Sigmoid colon (tissue), 7 donors: ENCODE data around the gene HTT. TPM values are rescaled to one million over a fixed set of nuclear protein-coding genes. Genes with fewer than 3 reads are reported as not detected.

Experiments
- DNase-seq: peaks from one replicate; pipeline ENCODE4 v3.0.0-alpha.2; 2019
- H3K27ac ChIP-seq, 4 donors: fragments of 200-600 bp; sonication (generic); one replicate each; pipeline ENCODE4 v1.5.1; 2016 to 2019; ENCODE audit warnings: mild to moderate bottlenecking in 1 of 4
- H3K27me3 ChIP-seq, 3 donors: fragments of 200-600 bp; sonication (generic); one replicate each; pipeline ENCODE4 v1.5.1; 2019; ENCODE audit warnings: mild to moderate bottlenecking in 1 of 3
- H3K36me3 ChIP-seq, 4 donors: fragments of 200-600 bp; sonication (generic); one replicate each; pipeline ENCODE4 v1.5.1; 2016 to 2019
- H3K4me1 ChIP-seq, 4 donors: fragments of 200-600 bp; sonication (generic); one replicate each; pipeline ENCODE4 v1.5.1; 2017 to 2019
- H3K4me3 ChIP-seq, 4 donors: fragments of 200-600 bp; sonication (generic); one replicate each; pipeline ENCODE4 v1.5.1; 2017 to 2019; ENCODE audit warnings: mild to moderate bottlenecking in 2 of 4, moderate library complexity in 1 of 4
- H3K9me3 ChIP-seq, 4 donors: fragments of 200-600 bp in 3 of 4; sonication (generic) in 3 of 4; one replicate each; pipeline versions ENCODE4 v1.5.1 to v1.6.1; 2013 to 2019
- CTCF ChIP-seq, 4 experiments: fragments of 450-650 bp in 3 of 4; fragments of 200-600 bp in 1 of 4; IDR thresholded peaks; one replicate each; pipeline ENCODE4 v1.5.1; 2016 to 2019; ENCODE audit warnings: antibody characterized with exemption in 4 of 4, mild to moderate bottlenecking in 3 of 4, moderate library complexity in 2 of 4
- EP300 ChIP-seq, 4 donors: sonication (generic); formaldehyde crosslinking; IDR thresholded peaks; one replicate each; pipeline ENCODE4 v1.6.1; 2017; ENCODE audit warnings: antibody characterized with exemption in 4 of 4
- POLR2A ChIP-seq, 2 donors: fragments of 450-650 bp; IDR thresholded peaks; one replicate each; pipeline ENCODE4 v1.6.1; 2016; ENCODE audit warnings: antibody characterized with exemption in 2 of 2, mild to moderate bottlenecking in 2 of 2, moderate library complexity in 2 of 2
- POLR2AphosphoS5 ChIP-seq, 4 donors: sonication (generic); formaldehyde crosslinking; IDR thresholded peaks; one replicate each; pipeline ENCODE4 v1.6.1; 2017; ENCODE audit warnings: antibody characterized with exemption in 4 of 4
- WGBS, 2 donors: extraction: QIAGEN DNeasy Blood & Tissue Kit; methylation state at CpG; one replicate each; pipeline ENCODE4 v1.1.7; 2013; 5-methylcytosine and 5-hydroxymethylcytosine counted together
- intact Hi-C: fragments of 100-400 bp; cut with DNase I; formaldehyde crosslinking; loops from one replicate; pipeline ENCODE4 v1.15.1; 2023
- polyA plus RNA-seq, 3 donors: library from polyadenylated mRNA; stranded (reverse); fragments of 200-250 nt; gene quantifications; one replicate each; pipeline ENCODE4 v1.2.3, GENCODE V29; 2013
- total RNA-seq, 4 donors: library from RNA; depleted of rRNA; stranded (reverse); fragments of >200 nt; gene quantifications; one replicate each; pipeline ENCODE4 v1.1.0, GENCODE V29; 2016
- donor health status: healthy with polysubstance abuse.
- donor health status: Bipolar disorder and iron deficiency.
- donor health status: healthy.

The HTT gene
- total and polyA plus RNA-seq, 7 donors = 6.5 to 41.5 (median 22.7) TPM

- WGBS, 2 donors = 63 to 80% methylated on average over 18 of the region's 18 CpGs
- intact Hi-C loops = no loop called here
- DNase-seq = peak; percentile 43
- Histone ChIP-seq H3K27me3 (no peaks in the 10 kb centered on the region), H3K4me3 (no peak overlapping the region), H3K36me3 (no peaks in the 10 kb centered on the region), H3K4me1 (peaks cover 0 to 11% (median 8%) of the 10 kb centered on the region in 4 donors), H3K27ac (no peak overlapping the region), H3K9me3 (no peaks in the 10 kb centered on the region)
- TF ChIP-seq POLR2A (IDR thresholded peaks at IDR 0.05) = no peak
- TF ChIP-seq POLR2AphosphoS5 (IDR thresholded peaks at IDR 0.05) = no peak
Observed at GRCh38 chr4:3267576-3268394, 193.3 kb downstream of the HTT start.

- 76 to 87% methylated on average over 17 of the region's 17 CpGs for WGBS, 2 donors
- DNase-seq = peak; percentile 60
- Histone ChIP-seq H3K4me3 (no peak overlapping the region), H3K27me3 (no peaks in the 10 kb centered on the region), H3K4me1 (peaks cover 0 to 11% (median 8%) of the 10 kb centered on the region in 4 donors), H3K9me3 (no peaks in the 10 kb centered on the region), H3K27ac (no peak overlapping the region), H3K36me3 (no peaks in the 10 kb centered on the region)
- intact Hi-C loops = no loop called here
- TF ChIP-seq CTCF (IDR thresholded peaks at IDR 0.05) = no peak
- no peak for TF ChIP-seq EP300 (IDR thresholded peaks at IDR 0.05)
- no peak for TF ChIP-seq POLR2A (IDR thresholded peaks at IDR 0.05)
- TF ChIP-seq POLR2AphosphoS5 (IDR thresholded peaks at IDR 0.05) = no peak
Observed at GRCh38 chr4:3268395-3269104, 194.1 kb downstream of the HTT start.

- Histone ChIP-seq H3K27me3 (no peaks in the 10 kb centered on the region), H3K36me3 (no peaks in the 10 kb centered on the region), H3K4me3 (no peak overlapping the region), H3K27ac (peak overlapping the region in 2 of 4 donors; percentile 17 to 40), H3K9me3 (no peaks in the 10 kb centered on the region), H3K4me1 (peaks cover 0 to 11% (median 8%) of the 10 kb centered on the region in 4 donors)
- TF ChIP-seq POLR2A (IDR thresholded peaks at IDR 0.05) = no peak
- TF ChIP-seq POLR2AphosphoS5 (IDR thresholded peaks at IDR 0.05) = no peak
- TF ChIP-seq EP300 (IDR thresholded peaks at IDR 0.05) = no peak
- TF ChIP-seq CTCF (IDR thresholded peaks at IDR 0.05) = no peak
- 89 to 90% methylated on average over 25 of the region's 25 CpGs for WGBS, 2 donors
- intact Hi-C loops = no loop called here
- peak; percentile 54 for DNase-seq
Observed at GRCh38 chr4:3269105-3269927, 194.8 kb downstream of the HTT start.

- H3K4me1 ChIP-seq = peaks cover 0 to 11% (median 8%) of the 10 kb centered on the region in 4 donors
- H3K36me3 ChIP-seq = no peaks in the 10 kb centered on the region
- DNase-seq = peak; percentile 66
- TF ChIP-seq CTCF (IDR thresholded peaks at IDR 0.05) (no peak), EP300 (IDR thresholded peaks at IDR 0.05) (no peak), POLR2AphosphoS5 (IDR thresholded peaks at IDR 0.05) (no peak), POLR2A (IDR thresholded peaks at IDR 0.05) (no peak)
- peak overlapping the region in 2 of 4 donors; percentile 17 to 40 for H3K27ac ChIP-seq
- H3K9me3 ChIP-seq = no peaks in the 10 kb centered on the region
- H3K4me3 ChIP-seq = no peak overlapping the region
- no peaks in the 10 kb centered on the region for H3K27me3 ChIP-seq
- intact Hi-C loops = no loop called here
- WGBS, 2 donors = 88% methylated on average over 17 of the region's 17 CpGs
Observed at GRCh38 chr4:3269991-3270611, 195.6 kb downstream of the HTT start.
